ENCODE results near the gene KRT3.

Gene KRT3

GRCh38 chr12:52813885-52814709 lies 18.2 kb upstream of the KRT3 start, which contains the start of gene KRT4:
TSS of gene KRT4 (minus strand) at chr12:52814116. CDS start at chr12:52814058, 58 bp downstream.
- DNase-seq (ENCODE audit: low read depth) = no peak

DNA sequence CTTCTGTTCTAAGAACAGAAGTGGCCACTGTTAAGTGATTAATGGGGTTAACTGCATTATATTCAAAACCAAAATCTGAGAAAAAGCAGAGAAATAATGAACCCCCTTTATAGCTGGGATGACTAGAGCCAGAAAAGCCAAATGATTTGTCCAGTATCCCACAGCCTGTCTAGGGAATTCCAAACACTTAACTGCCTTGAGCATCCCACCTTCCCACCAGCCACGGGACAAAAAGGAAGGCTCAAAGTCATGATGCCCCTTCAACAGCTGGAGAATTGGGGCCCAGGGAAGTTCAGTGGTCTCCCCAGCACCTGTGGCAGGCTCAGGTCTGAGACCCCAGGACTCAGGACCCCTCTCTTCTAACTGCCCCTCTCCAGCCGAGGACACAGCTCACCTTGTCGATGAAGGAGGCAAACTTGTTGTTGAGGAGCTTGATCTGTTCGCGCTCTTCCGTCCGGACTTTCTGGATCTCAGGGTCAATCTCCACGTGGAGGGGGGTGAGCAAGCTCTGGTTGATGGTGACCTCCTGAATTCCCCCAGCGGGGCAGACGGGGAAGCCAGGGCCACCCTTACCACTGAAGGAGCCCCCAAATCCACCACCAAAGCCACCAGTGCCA lies 17.4 kb upstream of the KRT3 start:
- no peak for DNase-seq (ENCODE audit: low read depth)

DNA sequence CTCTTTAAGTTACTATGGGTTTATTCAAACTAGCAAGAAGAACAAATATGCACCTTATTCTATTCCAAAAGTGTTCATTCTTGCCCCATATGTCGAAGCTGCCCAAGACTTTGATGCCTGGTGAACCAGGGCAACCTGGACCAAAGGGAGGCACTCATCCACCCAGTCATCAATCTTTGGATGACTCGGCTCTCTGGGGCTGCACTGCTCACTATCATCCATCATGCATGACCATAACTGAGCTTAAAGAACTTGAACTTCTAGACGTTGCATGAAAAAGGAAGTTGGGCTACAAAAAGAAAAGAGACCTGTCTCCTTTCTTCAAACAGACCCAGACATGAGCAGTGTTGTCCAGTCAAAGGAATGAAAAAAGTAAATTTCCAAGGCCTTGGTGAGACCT lies 16.8 kb upstream of the KRT3 start:
- DNase-seq (ENCODE audit: low read depth) = no peak

DNA sequence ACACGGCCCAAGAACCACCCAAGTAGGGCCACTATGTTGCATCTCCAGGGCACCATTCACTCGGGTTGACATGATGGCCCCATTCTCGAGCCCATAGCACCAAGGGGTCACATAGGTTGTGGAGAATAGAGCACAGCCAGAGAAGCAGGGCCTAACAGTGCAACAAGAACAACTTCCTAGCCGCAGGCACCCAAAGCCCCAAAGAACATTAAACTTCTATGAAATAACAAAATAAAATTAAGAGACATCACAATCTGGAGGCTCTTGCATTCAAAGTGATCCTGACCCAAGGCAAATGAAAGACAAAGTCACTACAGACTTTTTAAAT lies 16.1 kb upstream of the KRT3 start:
- no peak for DNase-seq (ENCODE audit: low read depth)

- DNase-seq (ENCODE audit: low read depth) = no peak
These were observed 15.5 kb upstream of the KRT3 start for GRCh38 chr12:52811191-52812072.

GRCh38 chr12:52810554-52810953 lies 14.6 kb upstream of the KRT3 start:
- no peak for DNase-seq (ENCODE audit: low read depth)

GRCh38 chr12:52809166-52809565 lies 13.2 kb upstream of the KRT3 start:
- no peak for DNase-seq (ENCODE audit: low read depth)

GRCh38 chr12:52808573-52809160 lies 12.8 kb upstream of the KRT3 start:
- DNase-seq (ENCODE audit: low read depth) = no peak

GRCh38 chr12:52807544-52808470 lies 11.9 kb upstream of the KRT3 start:
- no peak for DNase-seq (ENCODE audit: low read depth)

DNA sequence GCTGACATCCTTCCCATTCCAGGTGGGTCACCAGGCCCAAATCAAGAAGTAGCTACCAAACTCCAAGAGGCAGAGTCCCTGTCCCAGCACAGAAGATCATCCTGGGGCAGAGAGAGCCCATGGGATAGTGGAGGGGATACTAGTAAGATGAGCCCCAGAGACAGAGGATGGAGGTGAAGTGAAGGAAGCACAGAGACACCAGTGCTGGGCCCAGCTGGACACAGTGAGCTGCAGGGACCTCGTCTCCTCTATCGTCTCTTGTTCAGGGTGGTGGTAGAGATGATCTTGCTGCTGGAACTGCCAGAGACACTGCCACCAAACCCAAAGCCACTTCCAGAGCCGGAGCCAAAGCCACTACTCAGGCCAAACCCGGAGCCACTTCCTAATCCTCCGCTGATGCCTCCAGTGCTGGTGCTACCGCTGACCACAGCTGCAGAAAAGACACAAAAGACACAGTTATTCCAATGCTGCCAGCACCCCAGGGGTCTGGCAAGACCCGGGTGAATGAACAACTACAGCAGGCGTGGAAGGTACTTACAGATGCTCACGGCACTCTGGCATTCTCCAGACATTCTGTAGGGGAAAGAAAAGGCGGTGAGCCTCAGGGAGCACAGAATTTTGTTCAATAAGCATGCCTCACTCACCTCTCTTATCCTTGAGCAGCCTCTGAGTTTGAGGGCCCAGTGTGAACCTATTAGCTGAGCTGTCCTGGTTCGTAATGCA lies 11.1 kb upstream of the KRT3 start:
- no peak for DNase-seq (ENCODE audit: low read depth)

GRCh38 chr12:52806169-52806811 lies 10.4 kb upstream of the KRT3 start:
- DNase-seq (ENCODE audit: low read depth) = no peak

GRCh38 chr12:52805739-52806138 lies 9.8 kb upstream of the KRT3 start:
- DNase-seq (ENCODE audit: low read depth) = no peak

GRCh38 chr12:52805000-52805399 lies 9.1 kb upstream of the KRT3 start:
- no peak for DNase-seq (ENCODE audit: low read depth)

- no peak for DNase-seq (ENCODE audit: low read depth)
These were observed 6.5 kb upstream of the KRT3 start for GRCh38 chr12:52802442-52802841.

DNA sequence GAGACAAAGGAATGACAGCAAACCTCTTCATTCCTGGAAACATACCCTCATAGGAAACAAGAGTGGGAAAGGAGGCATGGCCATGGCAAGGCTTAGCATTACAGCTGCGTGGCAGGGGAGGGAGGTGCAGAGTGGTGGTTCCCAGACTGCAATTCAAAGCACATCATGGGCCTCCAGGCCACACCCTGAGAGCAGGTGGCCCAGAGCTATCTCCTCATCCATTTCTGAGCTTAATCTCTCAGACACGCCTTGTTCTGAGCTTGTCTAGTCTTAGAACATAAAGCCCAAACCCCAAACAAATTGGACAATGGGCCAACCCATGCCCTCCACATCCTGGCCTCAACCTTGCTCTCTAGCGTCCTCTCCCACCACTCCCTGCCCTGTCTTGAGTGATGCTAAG lies 5.9 kb upstream of the KRT3 start:
- DNase-seq (ENCODE audit: low read depth) = no peak

- no peak for DNase-seq (ENCODE audit: low read depth)
These were observed 4.5 kb upstream of the KRT3 start for GRCh38 chr12:52800259-52800917.

DNA sequence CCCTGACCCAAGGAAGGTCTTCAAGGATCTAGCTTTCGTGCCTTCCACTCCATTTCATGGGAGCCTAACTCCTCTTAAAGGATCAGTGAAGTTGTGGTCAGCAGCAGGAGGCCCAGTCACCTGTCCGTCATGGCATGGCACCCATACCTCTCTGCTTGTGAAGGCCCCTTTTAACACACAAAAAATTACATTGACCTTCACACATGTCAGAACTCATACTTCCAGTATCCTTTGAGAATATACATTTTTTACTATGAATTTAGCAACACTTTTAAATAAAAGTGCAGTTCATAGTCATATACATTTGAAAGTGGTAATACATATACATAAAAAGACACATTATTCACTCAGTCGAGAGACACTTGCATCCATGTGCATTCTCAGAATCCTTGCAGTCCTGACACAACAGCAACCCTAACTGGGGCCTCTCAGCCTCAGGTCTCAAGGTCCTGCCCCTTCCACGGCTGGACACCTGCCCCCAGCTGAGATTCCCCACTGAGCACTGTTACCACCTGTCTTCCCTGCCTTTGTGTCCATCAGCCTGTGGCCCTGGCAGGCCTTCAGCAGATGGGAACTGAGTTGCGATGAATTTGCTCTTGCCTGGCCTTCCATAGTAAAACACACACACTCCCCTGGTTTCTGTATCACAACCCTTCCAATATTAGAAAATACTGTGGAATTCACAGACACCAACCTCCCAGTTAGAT lies 3.7 kb upstream of the KRT3 start:
- no peak for DNase-seq (ENCODE audit: low read depth)

DNA sequence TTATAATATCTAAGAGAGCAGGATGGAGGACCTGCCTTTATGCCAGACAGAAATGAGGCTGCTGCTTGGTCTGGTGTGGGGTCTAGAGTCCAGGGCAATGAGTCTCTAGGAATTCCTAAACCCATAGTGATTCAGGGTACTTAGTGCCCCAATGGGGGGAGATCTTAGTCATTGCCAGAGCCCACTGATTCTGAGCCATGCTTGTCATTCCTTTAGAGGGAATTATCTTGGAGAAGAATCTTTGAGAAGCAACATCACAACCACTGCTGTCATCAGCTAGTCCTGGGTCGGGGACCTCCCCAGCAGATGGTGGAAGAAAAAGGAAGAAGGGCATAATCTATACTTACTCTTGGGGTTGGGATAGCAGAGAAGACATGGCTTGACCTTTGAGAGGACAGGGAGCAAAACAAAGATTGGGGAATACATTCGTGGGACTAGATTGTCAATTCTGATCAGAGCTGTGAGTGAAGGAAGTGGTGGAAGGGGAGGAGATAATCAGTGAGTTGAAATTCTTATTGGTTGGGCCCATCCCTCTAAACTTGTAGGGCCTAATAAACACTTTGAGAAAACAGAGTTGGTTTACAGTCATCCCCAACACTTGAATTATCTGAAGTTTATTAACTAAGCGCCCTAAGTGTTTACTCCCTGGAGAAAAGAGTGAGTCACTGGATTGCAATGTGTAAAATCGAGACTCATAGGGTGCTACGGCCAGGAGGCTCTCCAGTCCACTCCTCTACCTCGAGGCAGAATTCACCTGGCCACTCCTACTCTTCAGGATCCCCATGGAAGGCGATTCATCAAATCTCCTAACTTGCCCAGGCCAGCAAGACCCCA lies 3.0 kb upstream of the KRT3 start:
- DNase-seq (ENCODE audit: low read depth) = no peak

All from activated T-cell treated with anti-CD3 and anti-CD28 coated beads for 48 hours (primary cell).